Sigmoid colon (tissue), 7 donors: ENCODE measurements around the gene MORN1. TPM values are rescaled to one million over a fixed set of nuclear protein-coding genes. Genes with fewer than 3 reads are reported as not detected.

ENCODE experiments used
- DNase-seq: peaks from one replicate; pipeline ENCODE4 v3.0.0-alpha.2; 2019
- H3K27ac ChIP-seq, 4 donors: fragments of 200-600 bp; sonication (generic); one replicate each; pipeline ENCODE4 v1.5.1; 2016 to 2019; ENCODE audit warnings: mild to moderate bottlenecking in 1 of 4
- H3K27me3 ChIP-seq, 3 donors: fragments of 200-600 bp; sonication (generic); one replicate each; pipeline ENCODE4 v1.5.1; 2019; ENCODE audit warnings: mild to moderate bottlenecking in 1 of 3
- H3K36me3 ChIP-seq, 4 donors: fragments of 200-600 bp; sonication (generic); one replicate each; pipeline ENCODE4 v1.5.1; 2016 to 2019
- H3K4me1 ChIP-seq, 4 donors: fragments of 200-600 bp; sonication (generic); one replicate each; pipeline ENCODE4 v1.5.1; 2017 to 2019
- H3K4me3 ChIP-seq, 4 donors: fragments of 200-600 bp; sonication (generic); one replicate each; pipeline ENCODE4 v1.5.1; 2017 to 2019; ENCODE audit warnings: mild to moderate bottlenecking in 2 of 4, moderate library complexity in 1 of 4
- H3K9me3 ChIP-seq, 4 donors: fragments of 200-600 bp in 3 of 4; sonication (generic) in 3 of 4; one replicate each; pipeline versions ENCODE4 v1.5.1 to v1.6.1; 2013 to 2019
- EP300 ChIP-seq, 4 donors: sonication (generic); formaldehyde crosslinking; IDR thresholded peaks; one replicate each; pipeline ENCODE4 v1.6.1; 2017; ENCODE audit warnings: antibody characterized with exemption in 4 of 4
- POLR2A ChIP-seq, 2 donors: fragments of 450-650 bp; IDR thresholded peaks; one replicate each; pipeline ENCODE4 v1.6.1; 2016; ENCODE audit warnings: antibody characterized with exemption in 2 of 2, mild to moderate bottlenecking in 2 of 2, moderate library complexity in 2 of 2
- POLR2AphosphoS5 ChIP-seq, 4 donors: sonication (generic); formaldehyde crosslinking; IDR thresholded peaks; one replicate each; pipeline ENCODE4 v1.6.1; 2017; ENCODE audit warnings: antibody characterized with exemption in 4 of 4
- WGBS, 2 donors: extraction: QIAGEN DNeasy Blood & Tissue Kit; methylation state at CpG; one replicate each; pipeline ENCODE4 v1.1.7; 2013; 5-methylcytosine and 5-hydroxymethylcytosine counted together
- intact Hi-C: fragments of 100-400 bp; cut with DNase I; formaldehyde crosslinking; loops from one replicate; pipeline ENCODE4 v1.15.1; 2023
- polyA plus RNA-seq, 3 donors: library from polyadenylated mRNA; stranded (reverse); fragments of 200-250 nt; gene quantifications; one replicate each; pipeline ENCODE4 v1.2.3, GENCODE V29; 2013
- total RNA-seq, 4 donors: library from RNA; depleted of rRNA; stranded (reverse); fragments of >200 nt; gene quantifications; one replicate each; pipeline ENCODE4 v1.1.0, GENCODE V29; 2016
- TF ChIP-seq, protein P1 (sequence below), 4 experiments: fragments of 450-650 bp in 3 of 4; fragments of 200-600 bp in 1 of 4; IDR thresholded peaks; one replicate each; pipeline ENCODE4 v1.5.1; 2016 to 2019; ENCODE audit warnings: antibody characterized with exemption in 4 of 4, mild to moderate bottlenecking in 3 of 4, moderate library complexity in 2 of 4
- donor health status: healthy with polysubstance abuse.
- donor health status: Bipolar disorder and iron deficiency.
- donor health status: healthy.

Gene MORN1
- total and polyA plus RNA-seq, 7 donors: 2.4 to 9.1 (median 6.4) TPM

DNA sequence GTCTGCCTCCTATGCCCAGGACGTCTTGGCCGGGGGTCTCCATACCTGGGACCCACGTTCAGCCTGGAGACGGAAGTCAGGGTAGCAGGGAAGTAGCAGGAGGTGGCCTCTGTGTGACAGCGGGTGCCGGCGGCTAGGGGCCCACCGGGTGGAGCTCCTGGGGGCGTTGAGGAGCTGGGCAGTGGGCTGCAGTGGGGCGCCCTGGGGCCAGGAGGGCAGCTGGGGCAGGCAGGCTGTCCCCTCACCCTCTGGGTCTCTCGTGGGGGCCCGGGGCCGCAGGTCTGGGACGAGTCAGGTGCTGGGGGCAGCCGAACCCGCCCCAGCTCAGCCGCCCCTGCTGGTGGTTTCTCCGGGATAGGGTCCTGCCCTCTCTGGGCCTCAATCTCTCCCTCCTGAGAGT lies 35.7 kb upstream of the MORN1 start:
- TF ChIP-seq POLR2A (IDR thresholded peaks at IDR 0.05) (no peak), EP300 (IDR thresholded peaks at IDR 0.05) (no peak), POLR2AphosphoS5 (IDR thresholded peaks at IDR 0.05) (no peak)
- TF ChIP-seq, protein P1, sequence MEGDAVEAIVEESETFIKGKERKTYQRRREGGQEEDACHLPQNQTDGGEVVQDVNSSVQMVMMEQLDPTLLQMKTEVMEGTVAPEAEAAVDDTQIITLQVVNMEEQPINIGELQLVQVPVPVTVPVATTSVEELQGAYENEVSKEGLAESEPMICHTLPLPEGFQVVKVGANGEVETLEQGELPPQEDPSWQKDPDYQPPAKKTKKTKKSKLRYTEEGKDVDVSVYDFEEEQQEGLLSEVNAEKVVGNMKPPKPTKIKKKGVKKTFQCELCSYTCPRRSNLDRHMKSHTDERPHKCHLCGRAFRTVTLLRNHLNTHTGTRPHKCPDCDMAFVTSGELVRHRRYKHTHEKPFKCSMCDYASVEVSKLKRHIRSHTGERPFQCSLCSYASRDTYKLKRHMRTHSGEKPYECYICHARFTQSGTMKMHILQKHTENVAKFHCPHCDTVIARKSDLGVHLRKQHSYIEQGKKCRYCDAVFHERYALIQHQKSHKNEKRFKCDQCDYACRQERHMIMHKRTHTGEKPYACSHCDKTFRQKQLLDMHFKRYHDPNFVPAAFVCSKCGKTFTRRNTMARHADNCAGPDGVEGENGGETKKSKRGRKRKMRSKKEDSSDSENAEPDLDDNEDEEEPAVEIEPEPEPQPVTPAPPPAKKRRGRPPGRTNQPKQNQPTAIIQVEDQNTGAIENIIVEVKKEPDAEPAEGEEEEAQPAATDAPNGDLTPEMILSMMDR (IDR thresholded peaks at IDR 0.05): no peak
- 74 to 84% methylated on average over 18 of the region's 18 CpGs for WGBS, 2 donors
- intact Hi-C loops: no loop called here
- peaks cover 0 to 14% (median 8%) of the 10 kb centered on the region in 4 donors for H3K9me3 ChIP-seq
- no peaks in the 10 kb centered on the region for H3K36me3 ChIP-seq
- no peak overlapping the region for H3K27ac ChIP-seq
- DNase-seq: no peak
- H3K4me1 ChIP-seq: no peaks in the 10 kb centered on the region
- H3K27me3 ChIP-seq: peaks cover 0 to 80% (median 34%) of the 10 kb centered on the region in 3 donors
- H3K4me3 ChIP-seq: no peak overlapping the region

DNA sequence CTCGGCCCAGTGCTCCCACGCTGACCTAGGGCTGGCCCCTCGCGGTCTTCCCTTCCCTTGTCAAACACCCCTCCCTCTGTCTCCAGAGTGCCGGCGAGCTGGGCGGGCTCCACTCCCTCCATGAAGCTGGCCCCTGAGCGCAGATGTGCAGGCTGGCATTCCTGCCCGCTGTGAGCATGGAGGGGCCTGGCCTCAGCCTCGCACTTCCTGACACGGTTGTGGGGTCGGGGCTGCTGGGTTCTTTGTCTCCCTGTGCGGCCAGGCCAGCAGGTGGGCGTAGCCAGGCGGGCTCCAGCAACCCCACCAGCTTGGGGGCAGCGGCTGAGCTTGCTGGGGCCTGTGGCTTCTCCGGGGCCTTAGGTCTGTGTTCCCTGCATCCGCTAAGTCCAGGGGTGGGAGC lies 35.2 kb upstream of the MORN1 start:
- peaks cover 0 to 80% (median 34%) of the 10 kb centered on the region in 3 donors for H3K27me3 ChIP-seq
- no peaks in the 10 kb centered on the region for H3K4me1 ChIP-seq
- no peak overlapping the region for H3K4me3 ChIP-seq
- H3K9me3 ChIP-seq: peaks cover 0 to 14% (median 8%) of the 10 kb centered on the region in 4 donors
- TF ChIP-seq POLR2AphosphoS5 (IDR thresholded peaks at IDR 0.05): no peak
- TF ChIP-seq, protein P1 (IDR thresholded peaks at IDR 0.05): no peak
- TF ChIP-seq EP300 (IDR thresholded peaks at IDR 0.05): no peak
- TF ChIP-seq POLR2A (IDR thresholded peaks at IDR 0.05): no peak
- intact Hi-C loops: no loop called here
- DNase-seq: no peak
- no peak overlapping the region for H3K27ac ChIP-seq
- 63 to 65% methylated on average over 18 of the region's 18 CpGs for WGBS, 2 donors
- H3K36me3 ChIP-seq: no peaks in the 10 kb centered on the region

DNA sequence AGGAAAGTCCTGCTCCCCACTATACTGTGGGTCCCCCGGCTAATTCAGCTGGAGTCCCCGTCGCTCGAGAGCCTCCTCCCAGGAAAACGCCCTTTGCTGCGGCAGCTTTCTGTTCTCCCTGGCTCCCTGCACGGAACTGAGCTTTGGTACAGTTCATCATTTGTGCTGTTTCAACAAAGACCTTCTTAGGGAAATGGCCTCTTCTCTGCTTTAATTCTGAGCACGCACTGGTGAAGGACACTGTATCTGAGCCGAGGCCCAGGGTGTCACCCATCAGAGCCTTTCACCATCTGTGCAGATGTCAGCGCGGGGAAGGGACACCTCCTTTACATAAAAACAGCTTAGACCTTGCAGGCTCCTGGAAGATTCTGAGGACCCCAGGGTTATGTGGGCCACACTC lies 34.5 kb upstream of the MORN1 start:
- Histone ChIP-seq H3K4me3 (no peak overlapping the region), H3K36me3 (no peaks in the 10 kb centered on the region), H3K4me1 (no peaks in the 10 kb centered on the region), H3K9me3 (peaks cover 0 to 14% (median 8%) of the 10 kb centered on the region in 4 donors), H3K27ac (no peak overlapping the region), H3K27me3 (peaks cover 0 to 80% (median 36%) of the 10 kb centered on the region in 3 donors)
- TF ChIP-seq POLR2AphosphoS5 (IDR thresholded peaks at IDR 0.05): no peak
- TF ChIP-seq EP300 (IDR thresholded peaks at IDR 0.05): no peak
- TF ChIP-seq, protein P1 (IDR thresholded peaks at IDR 0.05): no peak
- no peak for TF ChIP-seq POLR2A (IDR thresholded peaks at IDR 0.05)
- intact Hi-C loops: no loop called here
- WGBS, 2 donors: 62 to 82% methylated on average over 11 of the region's 11 CpGs
- no peak for DNase-seq

DNA sequence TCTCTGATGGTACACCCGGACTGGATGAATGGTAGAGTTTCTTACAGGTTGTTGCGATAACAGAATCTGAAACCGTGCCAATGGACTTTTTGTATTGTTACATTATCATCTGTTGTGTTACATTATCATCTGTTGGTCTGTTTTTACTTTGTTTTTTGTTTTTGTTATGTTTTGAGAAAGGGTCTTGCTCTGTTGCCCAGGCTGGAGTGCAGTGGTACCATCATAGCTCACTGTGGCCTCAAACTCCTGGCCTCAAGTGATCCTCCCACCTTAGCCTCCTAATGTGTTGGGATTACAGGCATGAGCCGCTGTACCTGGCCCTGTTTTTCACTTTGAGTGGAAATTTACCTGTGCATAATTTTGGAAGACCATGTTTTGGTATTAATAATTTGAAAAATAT lies 31.2 kb upstream of the MORN1 start:
- Histone ChIP-seq H3K27me3 (peaks cover 4 to 82% (median 57%) of the 10 kb centered on the region in 3 donors), H3K4me1 (no peaks in the 10 kb centered on the region), H3K27ac (no peak overlapping the region), H3K36me3 (no peaks in the 10 kb centered on the region), H3K4me3 (no peak overlapping the region), H3K9me3 (peaks cover 0 to 9% (median 4%) of the 10 kb centered on the region in 4 donors)
- intact Hi-C loops: no loop called here
- WGBS, 2 donors: 93 to 94% methylated on average over 4 of the region's 4 CpGs
- no peak for DNase-seq
- TF ChIP-seq EP300 (IDR thresholded peaks at IDR 0.05): no peak
- TF ChIP-seq POLR2A (IDR thresholded peaks at IDR 0.05): no peak
- TF ChIP-seq, protein P1 (IDR thresholded peaks at IDR 0.05): no peak
- TF ChIP-seq POLR2AphosphoS5 (IDR thresholded peaks at IDR 0.05): no peak

DNA sequence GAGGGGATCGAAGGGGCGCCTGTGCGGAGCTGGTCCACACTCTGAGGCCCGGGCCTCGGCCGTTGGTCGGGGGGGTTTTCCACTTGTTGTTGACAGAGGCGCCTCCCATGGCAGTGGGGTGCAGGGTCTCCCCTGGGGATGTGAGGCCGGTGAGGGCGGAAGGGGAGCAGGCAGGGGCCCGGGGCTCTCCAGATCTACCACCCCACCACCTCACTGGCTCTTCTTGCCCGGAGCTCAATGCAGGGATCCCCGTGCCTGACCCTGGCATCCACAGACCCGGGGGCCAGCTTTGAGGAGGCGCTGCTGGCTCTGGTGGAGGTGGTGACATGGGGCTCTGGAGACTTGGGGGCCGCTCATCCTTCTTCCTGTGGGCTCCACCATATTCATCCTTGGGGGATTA lies 28.1 kb upstream of the MORN1 start:
- H3K36me3 ChIP-seq: no peaks in the 10 kb centered on the region
- no peak for DNase-seq
- H3K27ac ChIP-seq: no peak overlapping the region
- H3K9me3 ChIP-seq: peaks cover 0 to 9% (median 4%) of the 10 kb centered on the region in 4 donors
- 87% methylated on average over 16 of the region's 16 CpGs for WGBS, 2 donors
- no peak overlapping the region for H3K4me3 ChIP-seq
- H3K27me3 ChIP-seq: peaks cover 6 to 85% (median 61%) of the 10 kb centered on the region in 3 donors
- intact Hi-C loops: loop anchor here (10.0 kb wide), 2 partner anchors 225 to 505 kb away; partner anchors contain the start of genes CALML6 and TMEM52
- peaks cover 0 to 3% (median 3%) of the 10 kb centered on the region in 4 donors for H3K4me1 ChIP-seq
- TF ChIP-seq POLR2AphosphoS5 (IDR thresholded peaks at IDR 0.05) (no peak), EP300 (IDR thresholded peaks at IDR 0.05) (no peak), POLR2A (IDR thresholded peaks at IDR 0.05) (no peak)
- TF ChIP-seq, protein P1 (IDR thresholded peaks at IDR 0.05): no peak
